ENCODE data around the gene EXOSC7. TPM values are rescaled to one million over a fixed set of nuclear protein-coding genes. Genes with fewer than 3 reads are reported as not detected.
"Not testable (repeated sequence)": the region's sequence is repeated elsewhere in the genome, so short reads cannot be mapped to it uniquely, and the experiment has no call there.

Gene EXOSC7
- total and polyA plus RNA-seq, 2 donors (not counting 1 experiment from before 2014, with no cell fraction given), result 25.5 to 40.0 TPM

- 85% methylated on average over 6 of the region's 6 CpGs for WGBS (ENCODE audit: insufficient coverage)
- H3K9ac ChIP-seq (ENCODE audit: low read length), result no peak overlapping the region
- H3K27ac ChIP-seq (ENCODE audit: low read length in 2 of 2), result no peak overlapping the region
- TF ChIP-seq CTCF (IDR thresholded peaks at IDR 0.05) (no peak), EZH2 (IDR thresholded peaks at IDR 0.05; ENCODE audit: borderline replicate concordance, insufficient read depth, low read depth, low read length, poor library complexity, severe bottlenecking) (no peak)
- intact Hi-C loops (cut with micrococcal nuclease), result no loop called here
- no peaks in the 10 kb centered on the region for H3K79me2 ChIP-seq (ENCODE audit: control insufficient read depth, insufficient read depth, low read length)
- H3K4me1 ChIP-seq (ENCODE audit: control insufficient read depth in 2 of 2, insufficient read depth in 2 of 2, low read length in 2 of 2), result no peaks in the 10 kb centered on the region
- peaks cover 0 to 7% (median 2%) of the 10 kb centered on the region in 4 experiments for H3K27me3 ChIP-seq (replicated peaks in 1 of 4; ENCODE audit: control extremely low read depth in 1 of 4, control insufficient read depth in 3 of 4, insufficient read depth in 4 of 4, low read length in 3 of 4)
- no peak overlapping the region for H3K4me3 Mint-ChIP-seq
- ATAC-seq (ENCODE audit: low read depth) (no peak), DNase-seq (no peak)
- no peak overlapping the region for H3K4me2 ChIP-seq (replicated peaks; ENCODE audit: low read depth, low read length, poor library complexity, severe bottlenecking)
- no peaks in the 10 kb centered on the region for H3K4me1 Mint-ChIP-seq
- no peaks in the 10 kb centered on the region for H3K36me3 ChIP-seq (replicated peaks in 1 of 2; ENCODE audit: control extremely low read depth in 1 of 2, control insufficient read depth in 1 of 2, extremely low read depth in 1 of 2, insufficient read depth in 2 of 2, low read length in 1 of 2)
- no peaks in the 10 kb centered on the region for H3K9me3 ChIP-seq (ENCODE audit: control extremely low read depth in 1 of 3, control insufficient read depth in 2 of 3, insufficient read depth in 1 of 3, low read length in 2 of 3)
- H3K9me3 Mint-ChIP-seq (ENCODE audit: insufficient read depth), result no peaks in the 10 kb centered on the region
- H2AFZ ChIP-seq (ENCODE audit: insufficient read depth, low read depth, low read length, poor library complexity, severe bottlenecking), result no peak overlapping the region
- H3K4me3 ChIP-seq (ENCODE audit: control extremely low read depth in 1 of 5, extremely low read depth in 1 of 5, insufficient read depth in 1 of 5, low read depth in 2 of 5, low read length in 4 of 5), result no peak overlapping the region
- ChIA-PET POLR2A (no interaction called here), CTCF (interaction anchor here (0.8 kb wide), 1 partner anchor 11 kb away, joined by 3 read pairs; no protein-coding TSS in a partner anchor)
- H3K27ac Mint-ChIP-seq, result no peak overlapping the region
- H4K20me1 ChIP-seq (ENCODE audit: control insufficient read depth, insufficient read depth, low read length, poor library complexity, severe bottlenecking), result no peaks in the 10 kb centered on the region
- H3K27me3 Mint-ChIP-seq, result peaks cover 50% of the 10 kb centered on the region
These were observed 75.6 kb downstream of the EXOSC7 start for GRCh38 chr3:45051685-45052084.

GRCh38 chr3:45053805-45054195 lies 77.8 kb downstream of the EXOSC7 start:
- H3K79me2 ChIP-seq (ENCODE audit: control insufficient read depth, insufficient read depth, low read length); H3K27ac ChIP-seq (ENCODE audit: low read length in 2 of 2); H3K4me3 ChIP-seq (ENCODE audit: control extremely low read depth in 1 of 5, extremely low read depth in 1 of 5, insufficient read depth in 1 of 5, low read depth in 2 of 5, low read length in 4 of 5); H3K9me3 Mint-ChIP-seq (ENCODE audit: insufficient read depth); H3K27ac Mint-ChIP-seq; H3K4me2 ChIP-seq (replicated peaks; ENCODE audit: low read depth, low read length, poor library complexity, severe bottlenecking); H3K4me1 Mint-ChIP-seq; H3K9ac ChIP-seq (ENCODE audit: low read length); H3K27me3 ChIP-seq (replicated peaks in 1 of 4; ENCODE audit: control extremely low read depth in 1 of 4, control insufficient read depth in 3 of 4, insufficient read depth in 4 of 4, low read length in 3 of 4); H4K20me1 ChIP-seq (ENCODE audit: control insufficient read depth, insufficient read depth, low read length, poor library complexity, severe bottlenecking); H3K36me3 ChIP-seq (replicated peaks in 1 of 2; ENCODE audit: control extremely low read depth in 1 of 2, control insufficient read depth in 1 of 2, extremely low read depth in 1 of 2, insufficient read depth in 2 of 2, low read length in 1 of 2); H3K4me1 ChIP-seq (ENCODE audit: control insufficient read depth in 2 of 2, insufficient read depth in 2 of 2, low read length in 2 of 2); DNase-seq; intact Hi-C loops (cut with micrococcal nuclease); POLR2A ChIA-PET; H3K9me3 ChIP-seq (ENCODE audit: control extremely low read depth in 1 of 3, control insufficient read depth in 2 of 3, insufficient read depth in 1 of 3, low read length in 2 of 3); H3K4me3 Mint-ChIP-seq; H2AFZ ChIP-seq (ENCODE audit: insufficient read depth, low read depth, low read length, poor library complexity, severe bottlenecking); ATAC-seq (ENCODE audit: low read depth): not testable (repeated sequence)
- CTCF ChIA-PET, result interaction anchor here (1.6 to 4.5 kb wide), 3 partner anchors 12 to 17 kb away, joined by 7 to 33 read pairs (median 9); no protein-coding TSS in a partner anchor
- WGBS (ENCODE audit: insufficient coverage), result 87% methylated on average over 1 of the region's 1 CpG
- H3K27me3 Mint-ChIP-seq, result peaks cover 46% of the 10 kb centered on the region
